ENCODE data around the gene EAPP. TPM values are rescaled to one million over a fixed set of nuclear protein-coding genes. Genes with fewer than 3 reads are reported as not detected.

The EAPP gene, protein sequence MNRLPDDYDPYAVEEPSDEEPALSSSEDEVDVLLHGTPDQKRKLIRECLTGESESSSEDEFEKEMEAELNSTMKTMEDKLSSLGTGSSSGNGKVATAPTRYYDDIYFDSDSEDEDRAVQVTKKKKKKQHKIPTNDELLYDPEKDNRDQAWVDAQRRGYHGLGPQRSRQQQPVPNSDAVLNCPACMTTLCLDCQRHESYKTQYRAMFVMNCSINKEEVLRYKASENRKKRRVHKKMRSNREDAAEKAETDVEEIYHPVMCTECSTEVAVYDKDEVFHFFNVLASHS
- total RNA-seq (2013; cell fraction: nucleolus; rRNA removed) = 29.6 and 31.3 TPM in 2 replicates
- total RNA-seq (2014; rRNA removed) = 29.5 and 39.5 TPM in 2 replicates
- 39.2 and 44.5 TPM in 2 replicates for total RNA-seq (2014; rRNA removed; fragmentation: Illumina TruSeq; extraction: Trizol)
- 23.5 and 25.0 TPM in 2 replicates for total RNA-seq (2021)
- polyA plus RNA-seq (2011; ENCODE audit: low read depth) = 28.2 TPM
- polyA plus RNA-seq (2011; rRNA removed) = 43.5 and 58.0 TPM in 2 replicates
- 14.7 and 17.5 TPM in 2 replicates for polyA plus RNA-seq (2011; cell fraction: cytosol; rRNA removed)
- polyA plus RNA-seq (2011; cell fraction: nucleus; rRNA removed) = 18.8 and 19.4 TPM in 2 replicates
- polyA plus RNA-seq (2012) = 30.8 and 33.4 TPM in 2 replicates
- polyA plus RNA-seq (2014; fragmentation: Illumina TruSeq; extraction: Trizol) = 48.9 and 58.2 TPM in 2 replicates
- 10 to 100 TPM; 84.9 to 94.6 TPM for polyA plus RNA-seq (2014; fragmentation: Nextera tagmentation; extraction: Ambion mirVana)
- polyA plus RNA-seq (2014; rRNA removed) = 31.4 and 32.0 TPM in 2 replicates
- polyA plus RNA-seq (2016; fragmentation: Nextera tagmentation; extraction: Ambion mirVana) = 10 to 100 TPM; 45.0 to 49.3 TPM
- polyA minus RNA-seq (2011; rRNA and poly(A)+ RNA removed) = 13.7 and 20.7 TPM in 2 replicates
- polyA minus RNA-seq (2011; cell fraction: cytosol; rRNA and poly(A)+ RNA removed) = 9.6 and 11.3 TPM in 2 replicates
- polyA minus RNA-seq (2011; cell fraction: nucleus; rRNA and poly(A)+ RNA removed) = 9.9 and 15.5 TPM in 2 replicates
- percentile 84 among the genes with signal in this experiment for Bru-seq, nascent RNA
- BruChase-seq, experiment 1, labeled RNA remaining after a 6-hour chase = percentile 67 among the genes with signal in this experiment
- percentile 78 among the genes with signal in this experiment for BruChase-seq, experiment 2, labeled RNA remaining after a 2-hour chase
- long read RNA-seq, experiment 1, transcript EAPP-201 (6 exons, 1,321 nt) = major isoform, 20 of 22 reads
- long read RNA-seq, experiment 1, partial matches to known transcripts = 1 of 22 reads
- long read RNA-seq, experiment 1, other reads (novel, unspliced or antisense) = 1 of 22 reads
- long read RNA-seq, experiment 2, transcript EAPP-201 (6 exons, 1,321 nt) = major isoform, 103 of 124 reads
- long read RNA-seq, experiment 2, partial matches to known transcripts = 9 of 124 reads
- long read RNA-seq, experiment 2, other reads (novel, unspliced or antisense) = 11 of 124 reads

DNA sequence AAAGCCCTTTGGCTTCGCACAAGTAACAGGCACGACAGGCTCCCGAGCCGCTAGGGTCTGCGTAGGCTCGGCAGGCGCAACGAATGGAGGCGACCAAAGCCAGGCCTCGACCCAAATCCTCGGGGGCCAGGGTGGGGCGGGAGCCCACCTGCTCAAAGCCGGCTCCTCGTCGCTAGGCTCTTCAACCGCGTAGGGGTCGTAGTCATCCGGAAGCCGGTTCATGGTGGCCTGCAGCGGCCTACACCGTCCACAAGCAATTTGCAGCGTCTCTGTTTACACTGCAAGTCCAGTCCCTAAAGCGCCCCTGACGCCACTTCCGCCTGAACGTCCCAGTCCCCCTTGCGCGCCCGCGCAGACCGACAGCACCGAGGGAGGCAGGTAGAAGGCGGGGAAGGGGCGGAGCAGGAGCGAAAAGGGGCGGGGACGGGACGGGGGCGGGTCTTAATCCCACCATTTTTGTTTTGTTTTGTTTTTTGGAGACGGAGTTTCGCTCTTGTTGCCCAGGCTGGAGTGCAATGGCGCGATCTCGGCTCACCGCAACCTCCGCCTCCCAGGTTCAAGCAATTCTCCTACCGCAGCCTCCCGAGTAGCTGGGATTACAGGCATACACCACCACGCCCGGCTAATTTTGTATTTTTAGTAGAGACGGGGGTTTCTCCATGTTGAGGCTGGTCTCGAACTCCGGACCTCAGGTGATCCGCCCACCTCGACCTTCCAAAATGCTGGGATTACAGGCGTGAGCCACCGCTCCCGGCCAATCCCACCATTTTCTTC lies at the start of gene EAPP:
TSS of gene EAPP (minus strand) at position 295 of the 774 bp plus-strand sequence. CDS start at position 222, 73 bp downstream.
- Histone ChIP-seq H3K27me3 (replicated peaks in 1 of 2; ENCODE audit: control insufficient read depth in 2 of 2, insufficient read depth in 2 of 2, low read length in 1 of 2) (no peaks in the 10 kb centered on the region), H3K4me3 (peak within 1 kb of the TSS; percentile 88), H3K79me2 (ENCODE audit: control insufficient read depth, insufficient read depth, low read length) (peaks cover 25% of the 10 kb centered on the region), H3K4me2 (ENCODE audit: control insufficient read depth, insufficient read depth) (peak within 1 kb of the TSS; percentile 82), H3K9ac (ENCODE audit: control insufficient read depth, insufficient read depth, low read length) (peak within 1 kb of the TSS; percentile 89), H4K20me1 (ENCODE audit: control insufficient read depth, insufficient read depth) (no peaks in the 10 kb centered on the region), H2AFZ (ENCODE audit: control insufficient read depth, low read depth, low read length) (peak within 1 kb of the TSS; percentile 75), H3K9me3 (replicated peaks; ENCODE audit: control insufficient read depth, insufficient read depth, low read length) (no peaks in the 10 kb centered on the region), H3K27ac (ENCODE audit: control insufficient read depth, insufficient read depth) (peak within 1 kb of the TSS; percentile 77), H3K36me3 (ENCODE audit: control insufficient read depth in 2 of 2, insufficient read depth in 2 of 2, low read length in 1 of 2) (peaks cover 0 to 4% of the 10 kb centered on the region in 2 experiments; a peak in 2 of 4 replicates), H3K4me1 (ENCODE audit: control insufficient read depth, insufficient read depth, low read length) (0 out of 2 replicates have a peak, but pooled peaks cover 3% of the 10 kb centered on the region)
- SMC1A ChIA-PET (ENCODE audit: uncharacterized antibody, unreplicated experiment) = interaction anchor here (1.3 kb wide), 2 partner anchors 208 to 212 kb away, joined by 3 to 4 read pairs; no protein-coding TSS in a partner anchor
- no TSS peak for BruUV-seq (replicated peaks)
- peak; percentile 100 for ATAC-seq
- RAD21 ChIA-PET (ENCODE audit: unreplicated experiment) = no interaction called here
- in situ Hi-C loops (cut with MboI) = no loop called here
- DNase-seq (ENCODE audit: low read depth, low spot score) = peak; percentile 80
- intact Hi-C loops (cut with micrococcal nuclease; ENCODE audit: unreplicated experiment) = loop anchor here (5.0 kb wide), 2 partner anchors 77 to 207 kb away; partner anchors contain the start of gene SPTSSA
- WGBS (ENCODE audit: insufficient coverage, insufficient replicate concordance, low lambda C conversion rate, missing lambda C conversion rate) = 4% methylated on average over 59 of the region's 59 CpGs
- peak; percentile 74 for FAIRE-seq
- POLR2A ChIA-PET = interaction anchor here (0.5 kb wide), 1 partner anchor 28 kb away, joined by 3 read pairs; no protein-coding TSS in a partner anchor
- CTCF ChIA-PET = interaction anchor here (1.0 kb wide), 1 partner anchor 208 kb away, joined by 3 read pairs; no protein-coding TSS in a partner anchor
- TF ChIP-seq IKZF2 (IDR thresholded peaks at IDR 0.05) (peak in 1 of 2 experiments; percentile 15; a peak in 1 of 4 replicates), STAT3 (IDR thresholded peaks at IDR 0.05; ENCODE audit: low read depth, low read length) (no peak), HCFC1 (IDR thresholded peaks at IDR 0.05; ENCODE audit: low read length) (peak; percentile 51), NBN (IDR thresholded peaks at IDR 0.05) (peak; percentile 61; the same call in 1 of the 2 replicates), YY1 (IDR thresholded peaks at IDR 0.05; ENCODE audit: low read depth, low read length) (peak; percentile 25; the same call in 1 of the 2 replicates), NFXL1 (IDR thresholded peaks at IDR 0.05; ENCODE audit: borderline replicate concordance) (no peak), GATAD2B (conservative IDR thresholded peaks at IDR 0.05; ENCODE audit: low read depth) (peak; percentile 85), GABPA (IDR thresholded peaks at IDR 0.05; ENCODE audit: low read depth) (peak; percentile 83), SP1 (IDR thresholded peaks at IDR 0.05; ENCODE audit: low read depth, low read length) (no peak), PAX8 (IDR thresholded peaks at IDR 0.05) (no peak), POLR2AphosphoS2 (IDR thresholded peaks at IDR 0.05; ENCODE audit: low read depth, low read length) (peak; percentile 90), TCF3 (IDR thresholded peaks at IDR 0.05; ENCODE audit: borderline replicate concordance, insufficient read depth, low read depth, low read length) (0 out of 2 replicates have a peak, but pooled peaks have one; percentile 35), FOXK2 (IDR thresholded peaks at IDR 0.05) (peak; percentile 92), IKZF1 (conservative IDR thresholded peaks at IDR 0.05) (peak; percentile 49), SIN3A (IDR thresholded peaks at IDR 0.05; ENCODE audit: low read depth, low read length) (peak; percentile 94), ASH2L (IDR thresholded peaks at IDR 0.05; ENCODE audit: borderline replicate concordance, low read depth) (no peak), BACH1 (IDR thresholded peaks at IDR 0.05; ENCODE audit: borderline replicate concordance) (peak; percentile 78), KLF5 (IDR thresholded peaks at IDR 0.05; ENCODE audit: partially characterized antibody) (no peak)
